K562 (cell line): ENCODE measurements around the gene TMCC2. TPM values are rescaled to one million over a fixed set of nuclear protein-coding genes. Genes with fewer than 3 reads are reported as not detected.

Source experiments
- ARID3A ChIP-seq: IDR thresholded peaks from 2 replicates; pipeline ENCODE4 v1.6.1; 2012; ENCODE audit warnings: low read depth, low read length, improper control_type of control experiment, borderline replicate concordance
- CCNT2 ChIP-seq: IDR thresholded peaks from 2 replicates; pipeline ENCODE4 v1.6.1; 2011; ENCODE audit warnings: borderline replicate concordance, low read depth, mild to moderate bottlenecking, moderate library complexity, mixed read lengths, low read length; ENCODE audit not compliant: insufficient read length; ENCODE audit errors: extremely low read depth
- FOXA1 ChIP-seq: fragments of 450-650 bp; IDR thresholded peaks from 2 replicates; pipeline ENCODE4 v1.6.1; 2016; ENCODE audit warnings: mild to moderate bottlenecking, borderline replicate concordance
- GMEB1 ChIP-seq: fragments of 250-450 bp; sonication (Bioruptor Pico); IDR thresholded peaks from 2 replicates; pipeline ENCODE4 v1.4.0; 2020; ENCODE audit warnings: mild to moderate bottlenecking
- GTF2F1 ChIP-seq: IDR thresholded peaks from 2 replicates; pipeline ENCODE4 v1.6.1; 2011; ENCODE audit warnings: low read depth, low read length, improper control_type of control experiment
- MAZ ChIP-seq, 2 experiments: fragments of 450-650 bp in 1 of 2; sonication (generic) in 1 of 2; formaldehyde crosslinking; IDR thresholded peaks in 1 of 2; conservative IDR thresholded peaks in 1 of 2; 2 replicates each; pipeline versions ENCODE4 v1.4.0 to v1.5.0; 2020; ENCODE audit warnings: mild to moderate bottlenecking in 1 of 2, missing genetic modification reagents in 1 of 2
- MCM2 ChIP-seq: fragments of 450-650 bp; IDR thresholded peaks from 2 replicates; pipeline ENCODE4 v1.6.1; 2017; ENCODE audit warnings: low read depth, mild to moderate bottlenecking
- MTA2 ChIP-seq: fragments of 450-650 bp; IDR thresholded peaks from 2 replicates; pipeline ENCODE4 v1.6.1; 2016; ENCODE audit warnings: low read depth
- NCOR1 ChIP-seq: fragments of 450-650 bp; IDR thresholded peaks from 2 replicates; pipeline ENCODE4 v1.6.1; 2016; ENCODE audit warnings: mild to moderate bottlenecking, moderate library complexity
- PYGO2 ChIP-seq: fragments of 450-650 bp; IDR thresholded peaks from 2 replicates; pipeline ENCODE4 v1.6.1; 2016; ENCODE audit warnings: mild to moderate bottlenecking, missing genetic modification characterization, moderate library complexity, missing compliant biosample characterization
- TEAD4 ChIP-seq, 2 experiments: sonication (generic) in 1 of 2; formaldehyde crosslinking in 1 of 2; IDR thresholded peaks; 2 replicates each; pipeline versions ENCODE4 v1.6.1 to v1.8.0; 2012 to 2022; ENCODE audit warnings: borderline replicate concordance in 1 of 2, inconsistent platforms in 1 of 2, low read length in 1 of 2, mild to moderate bottlenecking in 1 of 2, missing genetic modification reagents in 1 of 2
- ZNF134 ChIP-seq: fragments of 250-450 bp; sonication (Bioruptor Pico); conservative IDR thresholded peaks from 2 replicates; pipeline ENCODE4 v1.4.0; 2020
- ZNF24 ChIP-seq: fragments of 450-650 bp; IDR thresholded peaks from 2 replicates; pipeline ENCODE4 v1.6.1; 2016
- ZNF445 ChIP-seq: fragments of 250-450 bp; sonication (Bioruptor Pico); IDR thresholded peaks from 2 replicates; pipeline ENCODE4 v1.4.0; 2020; ENCODE audit warnings: low read depth, mild to moderate bottlenecking, moderate library complexity
- ZNF584 ChIP-seq: fragments of 200-800 bp; sonication (Bioruptor generic); IDR thresholded peaks from 2 replicates; pipeline ENCODE4 v1.6.1; 2016; ENCODE audit warnings: low read depth, mild to moderate bottlenecking, missing genetic modification characterization, missing compliant biosample characterization
- ZNF609 ChIP-seq: sonication (generic); formaldehyde crosslinking; IDR thresholded peaks from 2 replicates; pipeline ENCODE4 v1.8.1; 2023; ENCODE audit warnings: missing genetic modification reagents, mild to moderate bottlenecking, borderline replicate concordance
- polyA plus RNA-seq, 8 experiments: library from polyadenylated mRNA; depleted of rRNA in 4 of 8; stranded (reverse) in 5 of 8; unstranded in 3 of 8; fragments of >200 nt; fragmentation: Nextera tagmentation in 2 of 8; fragmentation: Illumina TruSeq in 1 of 8; extraction: Ambion mirVana in 2 of 8; extraction: Trizol in 1 of 8; gene quantifications; 2 replicates each; pipeline versions ENCODE4 v1.2.1 to v1.2.3, GENCODE V29; 2011 to 2014; ENCODE audit warnings: inconsistent platforms in 1 of 8, missing spikeins in 1 of 8
- total RNA-seq, 7 experiments: library from RNA; depleted of rRNA in 6 of 7; stranded (reverse); fragments of >200 nt in 6 of 7; fragmentation: Illumina TruSeq in 2 of 7; extraction: Trizol in 2 of 7; gene quantifications; 2 replicates each; pipeline versions ENCODE4 v1.2.1 to v1.2.3, GENCODE V29; 2011 to 2021; ENCODE audit warnings: low replicate concordance in 1 of 7

The TMCC2 gene
- total and polyA plus RNA-seq, 9 of the 15 experiments (the other 6 are each of a cell fraction or from before 2014, with no cell fraction given): 0.06 to 1.8 (median 0.98) TPM

- TF ChIP-seq ZNF445 (CRISPR knock-in tag): no peak
- TF ChIP-seq CCNT2: peak; percentile 90
- peak; percentile 44; the same call in 1 of the 2 replicates for TF ChIP-seq ZNF584
- TF ChIP-seq NCOR1: peak; percentile 74
- TF ChIP-seq TEAD4 (IDR thresholded peaks at IDR 0.05; ENCODE audit: low read length): peak; percentile 68
- TF ChIP-seq TEAD4 (CRISPR knock-in tag; IDR thresholded peaks at IDR 0.05; ENCODE audit: borderline replicate concordance): no peak; the same call in 1 of the 2 replicates
- no peak for TF ChIP-seq ARID3A
- TF ChIP-seq ZNF609: 0 out of 2 replicates have a peak, but pooled peaks have one; percentile 31
- peak; percentile 88 for TF ChIP-seq GMEB1
- peak; percentile 53 for TF ChIP-seq MTA2
- TF ChIP-seq MAZ (CRISPR knock-in tag; conservative IDR thresholded peaks at IDR 0.05 in 1 of 2, IDR thresholded peaks at IDR 0.05 in 1 of 2): peak; percentile 97
- peak; percentile 74 for TF ChIP-seq ZNF24
- TF ChIP-seq FOXA1: no peak
- 0 out of 2 replicates have a peak, but pooled peaks have one; percentile 33 for TF ChIP-seq GTF2F1
- TF ChIP-seq MCM2: no peak
- no peak for TF ChIP-seq ZNF134 (CRISPR knock-in tag)
- peak; percentile 81 for TF ChIP-seq PYGO2 (tag)
Observed at GRCh38 chr1:205211169-205211838, 16.4 kb upstream of the TMCC2 start, which contains the start of gene DSTYK (continued).
